CD4-positive, CD25-positive, alpha-beta regulatory T cell (primary cell): ENCODE results near the gene ANKRD6. TPM values are rescaled to one million over a fixed set of nuclear protein-coding genes. Genes with fewer than 3 reads are reported as not detected.

ENCODE experiments used
- ATAC-seq, 2 donors: fragments of 150-1000 bp; cut with Tn5 transposase; one replicate each; pipeline ENCODE4 v1.10.0; 2021; ENCODE audit warnings: low read depth in 2 of 2, moderate number of reproducible peaks in 2 of 2, moderate library complexity in 1 of 2
- DNase-seq, 3 donors: peaks; one replicate each; pipeline versions ENCODE4 v3.0.0 to v3.0.0-alpha.2; 2012 to 2022; ENCODE audit warnings: mixed read lengths in 1 of 3
- H3K27ac ChIP-seq: one replicate; pipeline ENCODE4 v1.7.0; 2013; ENCODE audit warnings: mild to moderate bottlenecking, low read length; ENCODE audit not compliant: insufficient read depth, poor library complexity, severe bottlenecking
- H3K27me3 ChIP-seq: one replicate; pipeline ENCODE4 v1.7.0; 2013; ENCODE audit warnings: low read length; ENCODE audit not compliant: control insufficient read depth, insufficient read depth
- H3K36me3 ChIP-seq: one replicate; pipeline ENCODE4 v1.7.0; 2013; ENCODE audit warnings: mild to moderate bottlenecking, low read length, moderate library complexity; ENCODE audit not compliant: control insufficient read depth, insufficient read depth
- H3K4me1 ChIP-seq: 2 replicates; pipeline ENCODE4 v1.7.0; 2013; ENCODE audit warnings: mild to moderate bottlenecking, low read length; ENCODE audit not compliant: insufficient read depth, control insufficient read depth, poor library complexity, severe bottlenecking
- H3K4me3 ChIP-seq: one replicate; pipeline ENCODE4 v1.7.0; 2013; ENCODE audit warnings: low read depth, mild to moderate bottlenecking, low read length, moderate library complexity
- H3K9me3 ChIP-seq, 2 experiments: 1 replicate in 1 of 2; 2 replicates in 1 of 2; pipeline ENCODE4 v1.7.0; 2013; ENCODE audit warnings: low read length in 2 of 2, mild to moderate bottlenecking in 1 of 2, moderate library complexity in 1 of 2; ENCODE audit not compliant: control insufficient read depth in 2 of 2
- H3K27ac Mint-ChIP-seq, 3 donors: one replicate each; pipeline ENCODE4 v1.8.0; 2020 to 2022; ENCODE audit warnings: mild to moderate bottlenecking in 3 of 3, mixed read lengths in 3 of 3, moderate library complexity in 2 of 3
- H3K27me3 Mint-ChIP-seq: one replicate; pipeline ENCODE4 v1.8.0; 2022; ENCODE audit warnings: mild to moderate bottlenecking, mixed read lengths
- H3K36me3 Mint-ChIP-seq: one replicate; pipeline ENCODE4 v1.8.0; 2020; ENCODE audit warnings: mixed read lengths
- H3K4me1 Mint-ChIP-seq, 4 donors: one replicate each; pipeline ENCODE4 v1.8.0; 2020 to 2022; ENCODE audit warnings: mixed read lengths in 4 of 4, mild to moderate bottlenecking in 1 of 4
- H3K4me3 Mint-ChIP-seq, 4 donors: one replicate each; pipeline ENCODE4 v1.8.0; 2020 to 2022; ENCODE audit warnings: mild to moderate bottlenecking in 4 of 4, mixed read lengths in 4 of 4, moderate library complexity in 3 of 4
- H3K9me3 Mint-ChIP-seq, 7 donors: one replicate each; pipeline ENCODE4 v1.8.0; 2020 to 2022; ENCODE audit warnings: mixed read lengths in 7 of 7, mild to moderate bottlenecking in 3 of 7, moderate library complexity in 2 of 7
- polyA plus RNA-seq, 4 donors: library from polyadenylated mRNA; unstranded; fragments of 300-500 nt; fragmentation: Illumina TruSeq; gene quantifications; one replicate each; pipeline ENCODE4 v1.2.3, GENCODE V29; 2021
- total RNA-seq: library from RNA; stranded (reverse); gene quantifications from one replicate; pipeline ENCODE4 v1.2.3, GENCODE V29; 2022

Gene ANKRD6
- total and polyA plus RNA-seq, 5 donors from 2014 or later, result 0.54 to 6.0 (median 1.4) TPM

GRCh38 chr6:89599727-89600126 is 166.8 kb downstream of the ANKRD6 start:
- Mint-ChIP-seq H3K27me3 (no peaks in the 10 kb centered on the region), H3K9me3 (peaks cover 0 to 8% (median 0%) of the 10 kb centered on the region in 7 donors), H3K36me3 (peaks cover 3% of the 10 kb centered on the region), H3K4me3 (no peak overlapping the region), H3K4me1 (peaks cover 8 to 23% (median 18%) of the 10 kb centered on the region in 4 donors), H3K27ac (peak overlapping the region in 1 of 3 donors; percentile 41)
- Histone ChIP-seq H3K9me3 (no peaks in the 10 kb centered on the region), H3K36me3 (no peaks in the 10 kb centered on the region), H3K27ac (no peak overlapping the region), H3K27me3 (no peaks in the 10 kb centered on the region), H3K4me3 (no peak overlapping the region), H3K4me1 (peaks cover 8% of the 10 kb centered on the region)
- DNase-seq (no peak), ATAC-seq (no peak)

- H3K36me3 Mint-ChIP-seq, result peaks cover 3% of the 10 kb centered on the region
- H3K9me3 ChIP-seq, result no peaks in the 10 kb centered on the region
- peaks cover 0 to 6% (median 2%) of the 10 kb centered on the region in 4 donors for H3K4me1 Mint-ChIP-seq
- H3K4me3 ChIP-seq, result no peak overlapping the region
- no peaks in the 10 kb centered on the region for H3K27me3 Mint-ChIP-seq
- H3K4me1 ChIP-seq, result no peaks in the 10 kb centered on the region
- no peaks in the 10 kb centered on the region for H3K27me3 ChIP-seq
- H3K9me3 Mint-ChIP-seq, result peaks cover 0 to 4% (median 0%) of the 10 kb centered on the region in 7 donors
- no peak for DNase-seq
- no peaks in the 10 kb centered on the region for H3K36me3 ChIP-seq
- no peak overlapping the region for H3K27ac Mint-ChIP-seq
- ATAC-seq, result no peak
- H3K27ac ChIP-seq, result no peak overlapping the region
- no peak overlapping the region for H3K4me3 Mint-ChIP-seq
Measured at GRCh38 chr6:89602166-89602565, 169.2 kb downstream of the ANKRD6 start.

- ATAC-seq (no peak), DNase-seq (no peak)
- Mint-ChIP-seq H3K9me3 (no peaks in the 10 kb centered on the region), H3K27ac (no peak overlapping the region), H3K27me3 (no peaks in the 10 kb centered on the region), H3K36me3 (no peaks in the 10 kb centered on the region), H3K4me3 (no peak overlapping the region), H3K4me1 (no peaks in the 10 kb centered on the region)
- H3K4me1 ChIP-seq, result no peaks in the 10 kb centered on the region
- no peak overlapping the region for H3K27ac ChIP-seq
- H3K36me3 ChIP-seq, result no peaks in the 10 kb centered on the region
- H3K9me3 ChIP-seq, result no peaks in the 10 kb centered on the region
- no peak overlapping the region for H3K4me3 ChIP-seq
- no peaks in the 10 kb centered on the region for H3K27me3 ChIP-seq
Measured at GRCh38 chr6:89604653-89605052, 171.7 kb downstream of the ANKRD6 start.

- H3K27ac Mint-ChIP-seq, result no peak overlapping the region
Measured at GRCh38 chr6:89605861-89606260, 172.9 kb downstream of the ANKRD6 start.

GRCh38 chr6:89610149-89610642 is 177.2 kb downstream of the ANKRD6 start:
- no peak overlapping the region for H3K4me3 Mint-ChIP-seq
- no peak overlapping the region for H3K4me3 ChIP-seq
- no peaks in the 10 kb centered on the region for H3K4me1 ChIP-seq
- H3K27ac ChIP-seq, result no peak overlapping the region
- peak; percentile 60 to 68 for ATAC-seq
- no peaks in the 10 kb centered on the region for H3K9me3 ChIP-seq
- H3K27me3 ChIP-seq, result no peaks in the 10 kb centered on the region
- H3K27ac Mint-ChIP-seq, result no peak overlapping the region
- DNase-seq, result peak; percentile 62 to 78 (median 66)
- peaks cover 0 to 6% (median 3%) of the 10 kb centered on the region in 4 donors for H3K4me1 Mint-ChIP-seq
- no peaks in the 10 kb centered on the region for H3K36me3 ChIP-seq
- H3K27me3 Mint-ChIP-seq, result no peaks in the 10 kb centered on the region
- H3K36me3 Mint-ChIP-seq, result no peaks in the 10 kb centered on the region
- no peaks in the 10 kb centered on the region for H3K9me3 Mint-ChIP-seq

More at GRCh38 chr6:89605861-89606260, 172.9 kb downstream of the ANKRD6 start:
- H3K36me3 ChIP-seq, result no peaks in the 10 kb centered on the region
- no peaks in the 10 kb centered on the region for H3K9me3 ChIP-seq
- DNase-seq, result no peak
- H3K27ac ChIP-seq, result no peak overlapping the region
- no peaks in the 10 kb centered on the region for H3K4me1 ChIP-seq
- no peak overlapping the region for H3K4me3 ChIP-seq
- Mint-ChIP-seq H3K4me1 (peaks cover 0 to 6% (median 3%) of the 10 kb centered on the region in 4 donors), H3K9me3 (no peaks in the 10 kb centered on the region), H3K4me3 (no peak overlapping the region), H3K36me3 (no peaks in the 10 kb centered on the region), H3K27me3 (no peaks in the 10 kb centered on the region)
- H3K27me3 ChIP-seq, result no peaks in the 10 kb centered on the region
- no peak for ATAC-seq

DNA sequence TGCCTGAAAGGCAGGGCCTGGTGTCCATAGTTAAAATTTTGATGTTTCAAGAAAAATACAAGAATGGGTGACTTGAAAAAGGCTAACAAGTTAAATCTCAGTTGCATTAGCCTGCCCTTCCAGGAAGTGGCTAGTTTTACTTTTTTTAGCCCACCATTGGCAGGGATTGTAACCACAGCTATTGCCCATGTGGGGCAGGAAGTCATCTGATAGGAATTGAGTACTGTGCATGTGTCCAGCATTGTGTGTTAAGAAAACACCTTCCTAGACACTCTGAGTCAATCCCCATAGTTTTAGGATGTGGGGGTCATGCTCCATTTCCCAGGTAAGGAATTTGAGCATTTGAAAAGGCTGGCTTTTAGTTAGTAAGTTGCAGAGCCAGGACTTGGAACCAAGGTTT is 178.7 kb downstream of the ANKRD6 start:
- Mint-ChIP-seq H3K9me3 (no peaks in the 10 kb centered on the region), H3K36me3 (no peaks in the 10 kb centered on the region), H3K27ac (no peak overlapping the region), H3K27me3 (no peaks in the 10 kb centered on the region), H3K4me1 (peaks cover 0 to 6% (median 3%) of the 10 kb centered on the region in 4 donors), H3K4me3 (no peak overlapping the region)
- Histone ChIP-seq H3K36me3 (no peaks in the 10 kb centered on the region), H3K27me3 (no peaks in the 10 kb centered on the region), H3K4me3 (no peak overlapping the region), H3K4me1 (no peaks in the 10 kb centered on the region), H3K27ac (no peak overlapping the region), H3K9me3 (no peaks in the 10 kb centered on the region)
- ATAC-seq (no peak), DNase-seq (peak in 1 of 3 donors; percentile 20)

DNA sequence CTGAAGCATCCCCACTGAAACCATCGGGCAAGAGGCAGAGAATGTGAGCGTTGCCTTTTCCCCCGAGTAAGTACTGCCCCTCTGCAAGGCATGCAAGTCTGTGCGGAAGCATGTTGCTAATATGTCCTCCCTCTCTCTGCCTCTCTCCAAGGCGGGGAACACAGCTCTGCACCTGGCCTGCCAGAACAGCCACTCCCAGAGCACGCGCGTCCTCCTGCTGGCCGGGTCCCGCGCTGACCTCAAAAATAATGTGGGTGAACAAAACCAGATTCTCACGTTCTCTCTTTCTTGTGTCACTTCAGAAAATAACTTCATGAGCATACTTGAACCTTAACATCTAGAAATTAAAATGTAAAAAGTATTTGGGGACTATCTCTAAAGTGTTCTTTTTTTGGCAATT is 179.2 kb downstream of the ANKRD6 start:
- no peaks in the 10 kb centered on the region for H3K9me3 Mint-ChIP-seq
- Histone ChIP-seq H3K9me3 (no peaks in the 10 kb centered on the region), H3K4me3 (no peak overlapping the region), H3K4me1 (no peaks in the 10 kb centered on the region), H3K36me3 (no peaks in the 10 kb centered on the region), H3K27ac (no peak overlapping the region), H3K27me3 (no peaks in the 10 kb centered on the region)
- no peak for ATAC-seq
- H3K27ac Mint-ChIP-seq, result no peak overlapping the region
- H3K36me3 Mint-ChIP-seq, result no peaks in the 10 kb centered on the region
- peaks cover 0 to 6% (median 3%) of the 10 kb centered on the region in 4 donors for H3K4me1 Mint-ChIP-seq
- H3K27me3 Mint-ChIP-seq, result no peaks in the 10 kb centered on the region
- DNase-seq, result no peak
- H3K4me3 Mint-ChIP-seq, result no peak overlapping the region

GRCh38 chr6:89613790-89614189 is 180.8 kb downstream of the ANKRD6 start:
- ATAC-seq (no peak), DNase-seq (no peak)
- no peaks in the 10 kb centered on the region for H3K4me1 ChIP-seq
- no peak overlapping the region for H3K27ac ChIP-seq
- no peak overlapping the region for H3K4me3 ChIP-seq
- Mint-ChIP-seq H3K36me3 (no peaks in the 10 kb centered on the region), H3K9me3 (no peaks in the 10 kb centered on the region), H3K27me3 (no peaks in the 10 kb centered on the region), H3K27ac (no peak overlapping the region), H3K4me1 (peaks cover 0 to 6% (median 3%) of the 10 kb centered on the region in 4 donors), H3K4me3 (no peak overlapping the region)
- H3K36me3 ChIP-seq, result no peaks in the 10 kb centered on the region
- no peaks in the 10 kb centered on the region for H3K27me3 ChIP-seq
- no peaks in the 10 kb centered on the region for H3K9me3 ChIP-seq
